GM13976 (cell line): ENCODE results near the gene ZP1.

Source experiments
- DNase-seq: peaks from one replicate; pipeline ENCODE4 v3.0.0; 2012; ENCODE audit warnings: low spot score
- in situ Hi-C: fragments of 300-500 bp; cut with MboI; formaldehyde crosslinking; loops from one replicate; pipeline ENCODE4 v1.12.0; 2022; ENCODE audit warnings: low sequenced_read_pairs, mixed read lengths, inconsistent platforms; ENCODE audit not compliant: unreplicated experiment
- TF ChIP-seq, protein P1 (sequence below): IDR thresholded peaks from 2 replicates; pipeline ENCODE4 v1.5.1; 2012; ENCODE audit warnings: borderline replicate concordance, mild to moderate bottlenecking; ENCODE audit not compliant: insufficient read depth; ENCODE audit errors: extremely low read depth, missing control alignments, control extremely low read depth

Gene ZP1

DNA sequence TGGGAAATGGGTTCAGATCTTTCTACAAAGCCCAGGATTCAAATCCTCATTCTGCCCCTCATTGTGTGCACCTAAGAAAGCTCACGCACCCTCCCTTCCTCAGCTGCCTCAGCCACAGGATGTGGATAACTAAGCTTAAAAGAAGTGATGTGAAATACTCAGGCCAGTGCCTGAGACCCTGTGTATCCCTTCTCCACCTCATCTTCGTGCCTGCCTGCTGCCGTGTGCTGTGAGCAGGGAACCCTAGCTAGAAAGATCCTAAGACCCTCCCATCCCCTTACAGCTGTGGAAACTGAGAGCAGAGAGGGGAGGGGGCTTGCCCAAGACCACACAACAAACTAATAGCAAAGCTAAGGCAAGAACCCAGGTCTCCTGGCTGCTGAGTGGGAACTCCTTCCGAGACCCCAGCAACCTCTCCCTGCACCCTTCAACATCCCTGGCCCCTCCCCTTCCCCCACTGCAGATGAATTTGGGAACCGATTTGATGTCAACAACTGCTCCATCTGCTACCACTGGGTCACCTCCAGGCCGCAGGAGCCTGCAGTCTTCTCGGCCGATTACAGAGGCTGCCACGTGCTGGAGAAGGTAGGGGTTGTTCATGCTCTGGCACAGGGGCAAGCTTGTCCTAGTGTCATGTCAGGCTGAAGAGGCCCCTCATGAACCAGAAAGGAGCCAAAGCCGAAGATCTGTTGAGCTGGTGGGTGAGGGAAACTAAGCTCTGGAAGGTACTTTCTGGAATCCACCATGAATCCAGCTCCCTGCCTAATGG lies 1.5 kb downstream of the ZP1 start:
- in situ Hi-C loops = no loop called here
- TF ChIP-seq, protein P1, sequence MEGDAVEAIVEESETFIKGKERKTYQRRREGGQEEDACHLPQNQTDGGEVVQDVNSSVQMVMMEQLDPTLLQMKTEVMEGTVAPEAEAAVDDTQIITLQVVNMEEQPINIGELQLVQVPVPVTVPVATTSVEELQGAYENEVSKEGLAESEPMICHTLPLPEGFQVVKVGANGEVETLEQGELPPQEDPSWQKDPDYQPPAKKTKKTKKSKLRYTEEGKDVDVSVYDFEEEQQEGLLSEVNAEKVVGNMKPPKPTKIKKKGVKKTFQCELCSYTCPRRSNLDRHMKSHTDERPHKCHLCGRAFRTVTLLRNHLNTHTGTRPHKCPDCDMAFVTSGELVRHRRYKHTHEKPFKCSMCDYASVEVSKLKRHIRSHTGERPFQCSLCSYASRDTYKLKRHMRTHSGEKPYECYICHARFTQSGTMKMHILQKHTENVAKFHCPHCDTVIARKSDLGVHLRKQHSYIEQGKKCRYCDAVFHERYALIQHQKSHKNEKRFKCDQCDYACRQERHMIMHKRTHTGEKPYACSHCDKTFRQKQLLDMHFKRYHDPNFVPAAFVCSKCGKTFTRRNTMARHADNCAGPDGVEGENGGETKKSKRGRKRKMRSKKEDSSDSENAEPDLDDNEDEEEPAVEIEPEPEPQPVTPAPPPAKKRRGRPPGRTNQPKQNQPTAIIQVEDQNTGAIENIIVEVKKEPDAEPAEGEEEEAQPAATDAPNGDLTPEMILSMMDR = no peak
- no peak for DNase-seq

DNA sequence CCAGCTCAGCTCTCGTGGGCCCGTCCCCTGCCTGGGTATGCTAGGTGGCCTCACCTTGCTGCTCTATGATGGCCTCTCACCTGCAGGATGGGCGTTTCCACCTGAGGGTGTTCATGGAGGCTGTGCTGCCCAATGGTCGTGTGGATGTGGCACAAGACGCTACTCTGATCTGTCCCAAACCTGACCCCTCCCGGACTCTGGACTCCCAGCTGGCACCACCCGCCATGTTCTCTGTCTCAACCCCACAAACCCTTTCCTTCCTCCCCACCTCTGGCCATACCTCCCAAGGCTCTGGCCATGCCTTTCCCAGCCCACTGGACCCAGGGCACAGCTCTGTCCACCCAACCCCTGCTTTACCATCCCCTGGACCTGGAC lies 2.1 kb downstream of the ZP1 start:
- TF ChIP-seq, protein P1 = no peak
- DNase-seq = no peak
- in situ Hi-C loops = no loop called here

DNA sequence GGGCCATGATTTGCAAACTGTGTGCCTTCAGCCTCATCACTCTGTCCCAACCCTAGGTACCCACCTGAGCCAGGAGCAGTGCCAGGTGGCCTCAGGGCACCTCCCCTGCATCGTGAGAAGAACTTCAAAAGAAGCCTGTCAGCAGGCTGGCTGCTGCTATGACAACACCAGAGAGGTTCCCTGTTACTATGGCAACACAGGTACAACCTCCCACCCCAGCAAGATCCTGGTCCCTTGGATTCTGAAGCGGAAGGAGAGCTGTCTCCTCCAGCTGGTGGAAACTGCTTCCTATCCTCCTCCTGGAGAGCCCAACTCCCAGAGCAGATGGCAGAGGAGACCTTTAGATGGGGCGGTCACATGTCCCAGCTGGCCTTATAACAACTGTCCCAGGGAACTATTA lies 2.9 kb downstream of the ZP1 start:
- DNase-seq = no peak

DNA sequence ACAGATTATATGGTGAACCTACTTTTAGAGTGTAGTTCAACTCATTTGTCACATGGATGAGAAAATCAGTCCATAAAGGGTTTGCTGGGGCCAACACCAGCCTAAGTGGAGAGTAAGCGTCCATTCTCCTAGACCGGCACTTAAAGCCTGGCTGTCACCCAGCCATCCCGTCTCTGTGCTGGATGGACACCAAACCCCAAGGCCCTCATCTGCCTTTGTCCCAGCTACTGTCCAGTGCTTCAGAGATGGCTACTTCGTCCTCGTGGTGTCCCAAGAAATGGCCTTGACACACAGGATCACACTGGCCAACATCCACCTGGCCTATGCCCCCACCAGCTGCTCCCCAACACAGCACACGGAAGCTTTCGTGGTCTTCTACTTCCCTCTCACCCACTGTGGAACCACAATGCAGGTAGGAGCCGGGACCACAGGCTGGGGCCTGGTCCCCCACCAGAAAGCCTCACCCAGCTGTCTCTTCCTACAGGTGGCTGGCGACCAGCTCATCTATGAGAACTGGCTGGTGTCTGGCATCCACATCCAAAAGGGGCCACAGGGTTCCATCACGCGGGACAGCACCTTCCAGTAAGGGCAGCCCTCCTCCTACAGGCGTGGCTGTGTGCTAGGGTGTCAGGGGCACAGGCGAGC lies 3.5 kb downstream of the ZP1 start:
- no peak for DNase-seq
- in situ Hi-C loops = no loop called here
- TF ChIP-seq, protein P1 = no peak

More for the DNA sequence above, 2.9 kb downstream of the ZP1 start:
- TF ChIP-seq, protein P1 = no peak
- in situ Hi-C loops = no loop called here

DNA sequence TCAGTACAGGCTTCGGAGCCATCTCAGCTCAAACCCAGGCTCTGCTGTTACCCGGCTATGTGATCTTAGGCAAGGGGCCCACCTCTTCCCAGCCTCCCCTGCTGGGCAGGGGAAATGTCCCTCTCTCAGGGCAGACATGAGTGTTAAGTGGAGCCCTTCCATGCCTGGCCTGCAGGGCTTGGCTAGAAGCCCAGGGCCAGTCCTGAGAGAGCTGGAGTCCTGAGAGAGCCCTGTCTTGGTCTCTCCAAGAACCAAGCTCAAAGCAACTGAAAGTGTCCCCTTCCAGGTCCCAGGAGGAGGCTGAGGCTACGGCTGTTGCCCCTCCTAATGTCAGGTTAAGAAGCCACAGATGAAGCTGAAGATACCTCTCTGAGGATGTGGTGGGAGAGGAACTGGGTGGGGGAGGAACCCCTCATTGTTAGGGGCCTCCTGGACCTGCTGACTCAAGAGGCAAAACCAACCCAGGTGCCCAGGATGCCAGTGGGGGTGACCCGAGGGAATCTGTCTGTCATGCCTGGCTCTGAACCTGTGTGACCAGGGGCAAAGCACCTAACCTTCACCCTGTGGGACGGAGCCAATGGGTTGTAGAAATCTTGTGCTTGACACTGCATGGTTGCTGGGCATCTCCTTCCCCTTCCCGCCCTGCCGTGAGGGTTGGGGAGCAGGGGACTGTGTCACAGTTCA lies 4.2 kb downstream of the ZP1 start:
- DNase-seq = no peak
- TF ChIP-seq, protein P1 = no peak
- in situ Hi-C loops = no loop called here

DNA sequence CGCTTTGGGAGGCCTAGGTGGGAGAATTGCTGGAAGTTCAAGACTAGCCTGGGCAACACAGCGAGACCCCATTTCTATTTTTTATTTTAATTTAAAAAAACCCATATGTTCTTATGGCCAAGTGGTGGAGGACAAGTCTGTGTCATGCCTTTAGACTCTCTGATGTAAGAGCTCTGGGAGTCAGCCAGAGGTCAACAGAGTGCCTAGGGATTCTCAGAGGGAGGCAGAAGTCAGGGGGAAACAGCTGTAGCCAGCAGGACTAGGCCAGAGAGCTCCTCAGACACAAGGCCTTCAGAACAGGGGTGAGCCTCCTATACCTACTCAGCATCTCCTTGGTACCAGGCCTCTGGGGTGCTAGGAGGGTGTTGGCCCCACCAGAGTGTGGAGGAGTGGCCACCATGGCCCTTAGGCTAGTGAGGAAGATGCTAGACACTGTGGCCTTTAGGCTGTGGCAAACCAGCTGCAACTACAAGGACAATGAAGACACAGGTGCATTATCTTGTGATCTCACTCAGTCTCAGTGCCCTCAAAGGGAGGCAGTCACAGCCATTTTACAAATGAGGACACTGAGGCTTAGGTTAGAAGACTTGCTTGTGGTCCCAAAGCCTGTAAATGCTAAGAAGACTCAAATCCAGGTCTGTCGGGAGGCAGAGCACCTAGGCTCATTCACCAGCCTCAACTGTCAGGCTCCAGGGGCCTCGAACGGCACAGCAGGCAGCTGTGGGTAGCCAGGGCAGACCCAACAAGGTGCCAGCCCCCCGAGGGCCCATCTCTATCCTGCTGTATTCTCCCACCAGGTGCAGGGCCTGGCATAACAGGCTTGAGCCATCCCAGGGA lies 5.0 kb downstream of the ZP1 start:
- TF ChIP-seq, protein P1 = no peak
- DNase-seq = no peak
- in situ Hi-C loops = no loop called here
